Kidney (tissue), 14 donors: ENCODE results near the gene CCT2. TPM values are rescaled to one million over a fixed set of nuclear protein-coding genes. Genes with fewer than 3 reads are reported as not detected.

Experiments used
- DNase-seq, 5 donors: peaks; one replicate each; pipeline ENCODE4 v3.0.0-alpha.2; 2013 to 2020
- FAIRE-seq: peaks from 2 replicates; lab custom pipeline; 2012; peaks lifted over from hg19 to GRCh38; lab: Jason Lieb, UNC
- H3K27ac ChIP-seq, 2 donors: one replicate each; pipeline ENCODE4 v1.7.0; 2013; ENCODE audit warnings: low read depth in 2 of 2, low read length in 2 of 2, inconsistent platforms in 1 of 2
- H3K27me3 ChIP-seq: one replicate; pipeline ENCODE4 v1.7.1; 2013; ENCODE audit warnings: low read length, inconsistent platforms; ENCODE audit not compliant: control insufficient read depth, insufficient read depth
- H3K36me3 ChIP-seq, 3 donors: one replicate each; pipeline versions ENCODE4 v1.7.0 to v1.7.1; 2013; ENCODE audit warnings: low read length in 3 of 3, control low read depth in 1 of 3, inconsistent platforms in 1 of 3; ENCODE audit not compliant: insufficient read depth in 3 of 3, control insufficient read depth in 2 of 3
- H3K4me1 ChIP-seq, 3 donors: one replicate each; pipeline versions ENCODE4 v1.7.0 to v1.7.1; 2013; ENCODE audit warnings: low read length in 3 of 3, inconsistent platforms in 1 of 3, low read depth in 1 of 3; ENCODE audit not compliant: control insufficient read depth in 2 of 3, insufficient read depth in 2 of 3
- H3K4me3 ChIP-seq, 3 donors: one replicate each; pipeline versions ENCODE4 v1.7.0 to v1.8.1; 2013; ENCODE audit warnings: low read length in 3 of 3, control low read depth in 1 of 3, inconsistent platforms in 1 of 3
- H3K9ac ChIP-seq, 3 donors: one replicate each; pipeline versions ENCODE4 v1.7.0 to v1.7.1; 2013; ENCODE audit warnings: low read length in 3 of 3, control low read depth in 1 of 3, inconsistent platforms in 1 of 3
- H3K9me3 ChIP-seq, 3 donors: one replicate each; pipeline versions ENCODE4 v1.7.0 to v1.7.1; 2013; ENCODE audit warnings: low read length in 3 of 3, control low read depth in 1 of 3, inconsistent platforms in 1 of 3; ENCODE audit not compliant: control insufficient read depth in 2 of 3, insufficient read depth in 1 of 3
- CTCF ChIP-seq: IDR thresholded peaks from 3 replicates; pipeline ENCODE4 v1.5.1; 2012; ENCODE audit warnings: mild to moderate bottlenecking, moderate library complexity, borderline replicate concordance; ENCODE audit not compliant: insufficient read depth; ENCODE audit errors: extremely low read depth
- intact Hi-C: fragments of 100-400 bp; cut with DNase I; formaldehyde crosslinking; loops from one replicate; pipeline ENCODE4 v1.11.1; 2022
- polyA plus RNA-seq: library from polyadenylated mRNA; stranded (reverse); fragments of 350-450 nt; fragmentation: Illumina TruSeq; extraction: RNeasy Lipid Tissue Mini Kit (QIAGEN cat#74804); gene quantifications from one replicate; pipeline ENCODE4 v1.2.3, GENCODE V29; 2014; ENCODE audit warnings: low read depth, low replicate concordance; ENCODE audit not compliant: insufficient read depth
- total RNA-seq: library from RNA; stranded (reverse); fragmentation: NEBNext Ultra II Directional; extraction: Animal tissue kit (Norgen Biotek cat#: 25700); gene quantifications from one replicate; pipeline ENCODE4 v1.2.1, GENCODE V29; 2021
- donor health status: control.
- donor health status: control.
- donor health status: control.
- donor health status: control.
- donor health status: control.
- donor health status: DM: yes; HTN: yes; CAD: no.
- donor health status: Normal renal cell carcinoma (clear cell type).

CCT2 gene
- total and polyA plus RNA-seq, 2 donors from 2014 or later, result 117 to 125 TPM

GRCh38 chr12:69578283-69578682 lies 7.0 kb upstream of the CCT2 start:
- TF ChIP-seq CTCF, result no peak
- H3K27me3 ChIP-seq, result no peaks in the 10 kb centered on the region
- DNase-seq (no peak), FAIRE-seq (no peak)
- no peak overlapping the region for H3K9ac ChIP-seq
- H3K9me3 ChIP-seq, result no peaks in the 10 kb centered on the region
- peaks cover 14 to 18% (median 15%) of the 10 kb centered on the region in 3 donors for H3K36me3 ChIP-seq
- no peak overlapping the region for H3K27ac ChIP-seq
- intact Hi-C loops, result no loop called here
- no peak overlapping the region for H3K4me3 ChIP-seq
- H3K4me1 ChIP-seq, result no peaks in the 10 kb centered on the region

- FAIRE-seq (no peak), DNase-seq (no peak)
- intact Hi-C loops, result no loop called here
- Histone ChIP-seq H3K27ac (no peak overlapping the region), H3K9ac (no peak overlapping the region), H3K36me3 (peaks cover 13 to 14% (median 13%) of the 10 kb centered on the region in 3 donors), H3K4me3 (no peak overlapping the region), H3K9me3 (no peaks in the 10 kb centered on the region), H3K4me1 (no peaks in the 10 kb centered on the region), H3K27me3 (no peaks in the 10 kb centered on the region)
- TF ChIP-seq CTCF, result no peak
Observed at GRCh38 chr12:69579029-69579428, 6.2 kb upstream of the CCT2 start.

GRCh38 chr12:69580074-69580473 lies 5.2 kb upstream of the CCT2 start:
- H3K27me3 ChIP-seq, result no peaks in the 10 kb centered on the region
- peaks cover 4 to 6% (median 5%) of the 10 kb centered on the region in 3 donors for H3K36me3 ChIP-seq
- no peaks in the 10 kb centered on the region for H3K4me1 ChIP-seq
- H3K27ac ChIP-seq, result no peak overlapping the region
- intact Hi-C loops, result no loop called here
- FAIRE-seq (no peak), DNase-seq (no peak)
- H3K9me3 ChIP-seq, result no peaks in the 10 kb centered on the region
- H3K4me3 ChIP-seq, result no peak overlapping the region
- TF ChIP-seq CTCF, result no peak
- H3K9ac ChIP-seq, result no peak overlapping the region

GRCh38 chr12:69583203-69583602 lies 2.1 kb upstream of the CCT2 start:
- Histone ChIP-seq H3K9ac (no peak overlapping the region), H3K4me1 (peaks cover 0 to 5% (median 4%) of the 10 kb centered on the region in 3 donors), H3K9me3 (no peaks in the 10 kb centered on the region), H3K4me3 (no peak overlapping the region), H3K27me3 (no peaks in the 10 kb centered on the region), H3K36me3 (peaks cover 5 to 11% (median 9%) of the 10 kb centered on the region in 3 donors), H3K27ac (no peak overlapping the region)
- intact Hi-C loops, result no loop called here
- DNase-seq, result peak in 1 of 5 donors; percentile 15
- FAIRE-seq, result no peak
- TF ChIP-seq CTCF, result no peak
